ENCODE measurements around the gene TMEM235. TPM values are rescaled to one million over a fixed set of nuclear protein-coding genes. Genes with fewer than 3 reads are reported as not detected.
A peak's percentile ranks its signal among the peaks of the same experiment; 100 is the strongest.

The TMEM235 gene
- total RNA-seq, 3 donors from 2014 or later, result not detected

DNA sequence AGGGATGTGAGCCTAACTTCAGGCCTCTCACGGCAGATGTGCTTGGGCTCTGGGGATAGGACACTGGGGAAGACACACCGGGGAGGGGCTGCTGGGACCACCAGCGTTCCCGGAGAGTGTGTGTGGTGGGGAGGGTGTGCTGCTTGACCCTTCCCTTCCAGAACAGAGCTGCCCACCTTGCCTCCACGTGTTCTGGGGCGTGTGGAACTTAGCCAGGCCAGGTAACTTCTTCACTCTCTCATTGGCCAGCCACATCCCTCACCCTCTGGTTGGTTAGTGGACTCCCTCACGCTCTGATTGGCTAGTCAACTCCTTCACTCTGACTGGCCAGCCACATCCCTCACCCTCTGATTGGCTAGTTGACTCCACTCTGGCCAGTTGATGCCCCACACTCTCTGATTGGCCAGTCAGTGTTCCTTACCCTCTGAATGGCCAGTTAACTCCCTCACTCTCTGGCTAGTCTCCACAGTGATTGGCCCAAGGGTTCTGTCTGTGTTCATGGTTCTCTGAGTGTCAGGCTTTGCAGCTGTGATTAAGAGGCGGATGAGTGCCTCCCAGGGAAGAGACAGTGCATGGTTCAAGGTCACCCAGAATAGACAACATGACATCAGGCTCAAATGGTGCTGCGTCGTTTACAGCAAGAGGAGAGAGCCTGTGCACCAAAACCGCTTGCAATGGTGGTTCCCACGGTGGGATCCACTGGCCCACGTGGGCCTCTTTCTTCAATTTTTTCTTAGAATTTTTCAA lies 10.0 kb downstream of the TMEM235 start:
- intact Hi-C loops (cut with DNase I, micrococcal nuclease), result no loop called here
- no peaks in the 10 kb centered on the region for H3K9me3 ChIP-seq
- no peak overlapping the region for H3K4me3 ChIP-seq
- TF ChIP-seq CTCF (IDR thresholded peaks at IDR 0.05), result no peak
- H3K4me1 ChIP-seq (ENCODE audit: low read depth), result no peaks in the 10 kb centered on the region
- peak; percentile 49 for ATAC-seq
- H3K36me3 ChIP-seq (ENCODE audit: low read depth), result no peaks in the 10 kb centered on the region
- no peak for DNase-seq

DNA sequence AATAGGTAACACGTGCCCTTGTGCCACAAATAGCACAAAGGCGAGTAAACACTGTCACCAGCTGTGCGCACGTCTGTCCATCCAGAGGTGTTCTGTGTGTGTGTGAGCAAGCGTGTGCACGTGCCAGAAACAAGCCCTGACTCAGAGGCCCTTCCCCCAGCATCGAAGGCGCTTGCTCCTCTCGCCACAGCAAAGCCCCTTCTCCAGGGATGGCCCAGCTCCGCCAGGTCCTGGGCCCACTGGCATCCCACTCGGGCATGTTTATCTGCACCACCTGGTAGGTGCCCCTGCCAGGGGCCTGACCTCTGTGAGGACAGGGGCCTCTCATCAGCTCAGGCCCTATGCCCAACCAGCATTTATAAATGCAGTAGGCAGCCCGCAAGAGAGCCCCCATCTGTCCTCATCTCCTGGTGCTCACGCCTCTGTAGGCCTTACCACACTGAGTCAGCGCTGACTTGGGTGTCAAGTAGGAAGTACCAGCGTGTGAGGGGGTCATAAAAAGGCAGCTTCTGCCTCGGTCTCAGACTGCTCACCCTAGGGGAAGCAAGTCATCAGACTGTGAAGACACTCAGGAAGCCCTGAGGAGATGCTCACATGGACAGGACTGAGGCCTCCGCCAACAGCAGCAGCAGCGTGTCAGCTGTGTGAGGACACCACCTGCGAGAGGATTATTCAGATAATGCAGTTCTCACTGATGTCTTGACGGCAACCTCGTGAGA lies 10.8 kb downstream of the TMEM235 start:
- H3K4me1 ChIP-seq (ENCODE audit: low read depth), result no peaks in the 10 kb centered on the region
- ATAC-seq, result peak; percentile 47
- TF ChIP-seq CTCF (IDR thresholded peaks at IDR 0.05), result no peak
- no peaks in the 10 kb centered on the region for H3K9me3 ChIP-seq
- no peaks in the 10 kb centered on the region for H3K36me3 ChIP-seq (ENCODE audit: low read depth)
- intact Hi-C loops (cut with DNase I, micrococcal nuclease), result no loop called here
- no peak for DNase-seq
- H3K4me3 ChIP-seq, result no peak overlapping the region

GRCh38 chr17:78247304-78247703 lies 15.9 kb downstream of the TMEM235 start:
- Histone ChIP-seq H3K9me3 (no peaks in the 10 kb centered on the region), H3K36me3 (ENCODE audit: low read depth) (no peaks in the 10 kb centered on the region), H3K4me3 (no peak overlapping the region), H3K4me1 (ENCODE audit: low read depth) (peaks cover 15% of the 10 kb centered on the region)
- TF ChIP-seq CTCF (IDR thresholded peaks at IDR 0.05), result no peak
- intact Hi-C loops (cut with DNase I, micrococcal nuclease), result no loop called here
- DNase-seq (no peak), ATAC-seq (no peak)

DNA sequence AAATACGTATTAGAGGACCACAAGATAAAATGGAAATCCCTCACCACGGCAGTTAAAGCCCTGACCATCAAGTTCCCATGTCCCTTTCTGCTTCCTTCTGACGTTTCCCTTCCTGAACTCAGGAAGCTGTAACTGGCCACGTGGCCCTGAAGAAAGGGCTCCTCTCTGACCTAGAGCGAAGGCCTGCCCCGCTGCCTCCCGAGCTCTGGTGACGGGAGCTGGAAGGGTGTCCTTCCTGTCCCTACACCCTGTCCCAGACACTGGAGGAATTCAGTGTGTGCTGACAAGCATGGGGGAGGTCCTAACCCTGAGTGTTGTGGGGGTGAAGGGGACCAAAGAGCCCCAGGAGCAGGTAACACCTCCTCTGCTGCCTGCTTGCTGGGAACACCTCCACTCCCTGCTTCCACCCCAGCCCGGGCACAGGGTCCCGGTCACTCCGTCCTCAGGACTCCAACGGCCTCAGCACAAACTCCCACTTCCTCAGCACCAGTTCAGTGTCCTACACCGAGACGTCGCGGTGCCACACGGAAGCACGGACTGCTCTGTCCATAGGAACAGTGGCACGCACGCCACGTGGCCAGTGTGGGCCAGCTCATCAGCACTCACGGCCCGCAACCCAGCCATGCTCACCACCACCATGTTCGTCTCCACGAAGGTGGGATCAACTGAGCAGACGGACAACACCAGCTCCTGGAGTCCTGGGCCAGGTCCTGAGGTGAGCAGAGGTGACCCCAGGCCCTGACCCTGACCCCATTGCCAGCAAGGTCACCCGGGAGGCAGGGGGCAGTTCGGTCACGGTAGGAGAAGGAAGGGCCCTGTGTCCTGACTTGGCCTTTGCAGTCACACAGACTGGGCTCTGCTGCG lies 16.9 kb downstream of the TMEM235 start:
- Histone ChIP-seq H3K4me3 (no peak overlapping the region), H3K4me1 (ENCODE audit: low read depth) (peaks cover 20% of the 10 kb centered on the region), H3K9me3 (no peaks in the 10 kb centered on the region), H3K36me3 (ENCODE audit: low read depth) (no peaks in the 10 kb centered on the region)
- ATAC-seq (no peak), DNase-seq (no peak)
- TF ChIP-seq CTCF (IDR thresholded peaks at IDR 0.05), result no peak
- intact Hi-C loops (cut with DNase I, micrococcal nuclease), result no loop called here

DNA sequence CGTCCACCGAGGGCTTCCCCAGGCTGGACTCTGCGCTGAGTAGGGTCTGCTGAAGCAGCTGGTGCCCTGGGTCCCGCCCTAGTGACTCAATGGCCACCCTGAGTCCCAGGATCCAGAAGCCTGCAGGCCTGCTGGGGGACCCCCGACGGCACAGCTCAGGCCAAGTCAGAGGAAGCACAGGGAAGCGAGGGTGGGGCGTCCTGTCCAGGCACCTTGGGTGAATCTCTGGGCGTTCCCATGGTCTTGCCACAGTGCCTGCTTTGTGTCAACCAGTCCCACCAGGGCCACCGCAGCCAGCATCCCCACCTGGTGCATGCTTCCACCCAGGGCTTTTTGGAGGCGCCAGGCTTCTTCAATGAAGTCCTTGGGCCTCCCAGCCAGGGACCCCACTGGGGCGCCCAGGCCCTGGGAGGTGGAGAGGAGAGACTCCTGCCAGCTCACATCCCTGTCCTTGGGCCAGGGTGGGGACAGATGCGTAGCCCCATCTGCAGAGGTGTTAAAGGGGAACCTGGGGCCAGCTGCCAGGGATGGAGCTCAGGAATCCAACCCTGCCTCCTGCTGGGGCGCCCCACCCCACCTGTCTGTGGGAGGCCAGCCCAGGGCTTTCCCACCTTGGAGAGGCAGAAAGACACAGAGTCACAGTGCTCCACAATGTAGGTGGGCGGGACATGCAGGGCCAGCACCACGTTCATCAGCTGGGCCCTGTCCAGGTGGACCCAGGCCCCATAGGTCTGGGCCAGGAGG lies 17.8 kb downstream of the TMEM235 start:
- intact Hi-C loops (cut with DNase I, micrococcal nuclease), result no loop called here
- Histone ChIP-seq H3K4me1 (ENCODE audit: low read depth) (peaks cover 21% of the 10 kb centered on the region), H3K9me3 (no peaks in the 10 kb centered on the region), H3K36me3 (ENCODE audit: low read depth) (no peaks in the 10 kb centered on the region), H3K4me3 (no peak overlapping the region)
- DNase-seq (no peak), ATAC-seq (no peak)
- TF ChIP-seq CTCF (IDR thresholded peaks at IDR 0.05), result no peak

All from mucosa of descending colon (tissue), 3 donors.